ENCODE results near the gene PIGM. TPM values are rescaled to one million over a fixed set of nuclear protein-coding genes. Genes with fewer than 3 reads are reported as not detected.
A peak's percentile ranks its signal among the peaks of the same experiment; 100 is the strongest.

Gene PIGM
- total RNA-seq, 4 donors from 2014 or later, result 3.7 to 5.4 (median 4.4) TPM

GRCh38 chr1:160040476-160040875, 8.7 kb upstream of the PIGM start:
- Histone ChIP-seq H3K4me1 (no peaks in the 10 kb centered on the region), H3K27me3 (no peaks in the 10 kb centered on the region), H3K9me3 (no peaks in the 10 kb centered on the region), H3K4me3 (no peak overlapping the region), H3K36me3 (no peaks in the 10 kb centered on the region), H3K27ac (no peak overlapping the region)
- TF ChIP-seq POLR2AphosphoS5 (IDR thresholded peaks at IDR 0.05) (no peak), EP300 (IDR thresholded peaks at IDR 0.05) (no peak), CTCF (IDR thresholded peaks at IDR 0.05) (no peak), POLR2A (IDR thresholded peaks at IDR 0.05) (no peak)
- WGBS, 2 donors (ENCODE audit: low coverage in 1 of 2), result 67% methylated on average over 1 of the region's 1 CpG; no CpG with 5 or more reads in 1 of the 2 donors
- no peak for ATAC-seq

GRCh38 chr1:160032165-160032820, 503 bp upstream of the PIGM start:
- TF ChIP-seq POLR2AphosphoS5 (IDR thresholded peaks at IDR 0.05) (no peak), CTCF (IDR thresholded peaks at IDR 0.05) (no peak), POLR2A (IDR thresholded peaks at IDR 0.05) (no peak)
- Histone ChIP-seq H3K36me3 (no peaks in the 10 kb centered on the region), H3K4me3 (peak overlapping the region; percentile 53 to 72), H3K27ac (peak overlapping the region in 3 of 4 donors; percentile 73 to 89 (median 81)), H3K27me3 (no peaks in the 10 kb centered on the region), H3K9me3 (no peaks in the 10 kb centered on the region), H3K4me1 (peaks cover 0 to 33% (median 17%) of the 10 kb centered on the region in 3 donors)
- ATAC-seq, result peak; percentile 40
- WGBS, 2 donors (ENCODE audit: low coverage in 1 of 2), result 0 to 1% methylated on average over 8 to 13 of the region's 18 CpGs

- Histone ChIP-seq H3K27me3 (no peaks in the 10 kb centered on the region), H3K4me1 (peaks cover 0 to 33% (median 17%) of the 10 kb centered on the region in 3 donors), H3K4me3 (peak overlapping the region; percentile 53 to 72), H3K9me3 (no peaks in the 10 kb centered on the region), H3K27ac (peak overlapping the region in 3 of 4 donors; percentile 73 to 89 (median 81)), H3K36me3 (no peaks in the 10 kb centered on the region)
- TF ChIP-seq EP300 (IDR thresholded peaks at IDR 0.05) (no peak), CTCF (IDR thresholded peaks at IDR 0.05) (no peak), POLR2AphosphoS5 (IDR thresholded peaks at IDR 0.05) (peak; percentile 6), POLR2A (IDR thresholded peaks at IDR 0.05) (no peak)
- no peak for ATAC-seq
- 7 to 16% methylated on average over 14 to 21 of the region's 23 CpGs for WGBS, 2 donors (ENCODE audit: low coverage in 1 of 2)
Observed at GRCh38 chr1:160030657-160031364, 979 bp downstream of the PIGM start.

GRCh38 chr1:160028426-160028825, 3.4 kb downstream of the PIGM start:
- Histone ChIP-seq H3K27ac (no peak overlapping the region), H3K36me3 (no peaks in the 10 kb centered on the region), H3K9me3 (no peaks in the 10 kb centered on the region), H3K4me1 (peaks cover 0 to 53% (median 17%) of the 10 kb centered on the region in 3 donors), H3K4me3 (no peak overlapping the region), H3K27me3 (no peaks in the 10 kb centered on the region)
- TF ChIP-seq EP300 (IDR thresholded peaks at IDR 0.05) (no peak), CTCF (IDR thresholded peaks at IDR 0.05) (no peak), POLR2A (IDR thresholded peaks at IDR 0.05) (no peak), POLR2AphosphoS5 (IDR thresholded peaks at IDR 0.05) (no peak)
- ATAC-seq, result no peak

DNA sequence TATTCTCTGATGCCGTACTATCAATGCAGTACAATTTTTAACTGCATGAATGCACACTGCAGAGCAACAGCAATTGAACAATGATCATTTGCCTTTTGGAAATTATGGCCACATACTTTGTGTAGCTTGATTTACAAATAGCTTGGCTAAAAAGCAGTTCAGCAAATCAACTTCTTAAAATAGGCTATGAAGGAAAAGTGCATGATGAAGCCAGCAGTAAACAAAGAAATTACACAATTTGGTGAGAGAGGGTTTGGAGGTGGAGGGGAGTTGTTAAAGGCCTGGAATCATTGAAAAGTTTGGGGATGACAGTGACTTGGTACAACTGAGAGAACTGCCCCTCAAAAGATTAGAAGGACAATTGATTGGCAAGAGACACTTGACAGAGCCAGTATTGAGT, 6.5 kb downstream of the PIGM start:
- H3K36me3 ChIP-seq, result no peaks in the 10 kb centered on the region
- TF ChIP-seq POLR2A (IDR thresholded peaks at IDR 0.05) (no peak), CTCF (IDR thresholded peaks at IDR 0.05) (no peak), POLR2AphosphoS5 (IDR thresholded peaks at IDR 0.05) (no peak)
- ATAC-seq, result no peak
- H3K4me3 ChIP-seq, result no peak overlapping the region
- H3K27me3 ChIP-seq, result no peaks in the 10 kb centered on the region
- peaks cover 0 to 38% (median 4%) of the 10 kb centered on the region in 3 donors for H3K4me1 ChIP-seq
- no peak overlapping the region for H3K27ac ChIP-seq
- H3K9me3 ChIP-seq, result no peaks in the 10 kb centered on the region
- WGBS, 2 donors (ENCODE audit: low coverage in 1 of 2), result 71% methylated on average over 1 of the region's 1 CpG
